Gastroesophageal sphincter (tissue), 4 donors: ENCODE results near the gene RASA4B. TPM values are rescaled to one million over a fixed set of nuclear protein-coding genes. Genes with fewer than 3 reads are reported as not detected.
"Not testable (repeated sequence)": the region's sequence is repeated elsewhere in the genome, so short reads cannot be mapped to it uniquely, and the experiment has no call there.

Source experiments
- ATAC-seq: fragments of 150-250 bp; one replicate; pipeline ENCODE4 v1.9.1; 2016; ENCODE audit warnings: mild to moderate bottlenecking, moderate library complexity
- H3K27ac ChIP-seq, 4 donors: fragments of 200-600 bp; sonication (generic) in 3 of 4; 1 replicate in 3 of 4; 2 replicates in 1 of 4; pipeline ENCODE4 v1.5.1; 2016 to 2019
- H3K27me3 ChIP-seq: fragments of 200-600 bp; sonication (generic); one replicate; pipeline ENCODE4 v1.5.1; 2019
- H3K36me3 ChIP-seq, 2 donors: fragments of 200-600 bp; sonication (generic); one replicate each; pipeline ENCODE4 v1.5.1; 2019; ENCODE audit warnings: control low read depth in 1 of 2
- H3K4me1 ChIP-seq, 3 donors: fragments of 200-600 bp; sonication (generic); 1 replicate in 2 of 3; 2 replicates in 1 of 3; pipeline ENCODE4 v1.5.1; 2016 to 2019; ENCODE audit warnings: control low read depth in 2 of 3
- H3K4me3 ChIP-seq, 2 donors: fragments of 200-600 bp; sonication (generic); one replicate each; pipeline ENCODE4 v1.5.1; 2019; ENCODE audit warnings: mild to moderate bottlenecking in 1 of 2, moderate library complexity in 1 of 2
- H3K9me3 ChIP-seq, 3 donors: fragments of 200-600 bp; sonication (generic); one replicate each; pipeline ENCODE4 v1.5.1; 2017 to 2019; ENCODE audit warnings: control low read depth in 2 of 3
- CTCF ChIP-seq, 4 experiments: fragments of 200-600 bp in 2 of 4; fragments of 450-650 bp in 2 of 4; sonication (generic) in 1 of 4; IDR thresholded peaks; one replicate each; pipeline ENCODE4 v1.5.1; 2017 to 2019; ENCODE audit warnings: antibody characterized with exemption in 4 of 4, mild to moderate bottlenecking in 2 of 4, moderate library complexity in 2 of 4
- EP300 ChIP-seq: sonication (generic); formaldehyde crosslinking; IDR thresholded peaks from one replicate; pipeline ENCODE4 v1.6.1; 2017; ENCODE audit warnings: antibody characterized with exemption, mild to moderate bottlenecking
- POLR2A ChIP-seq, 2 donors: fragments of 450-650 bp; IDR thresholded peaks; one replicate each; pipeline ENCODE4 v1.6.1; 2017; ENCODE audit warnings: antibody characterized with exemption in 2 of 2, mild to moderate bottlenecking in 2 of 2, moderate library complexity in 1 of 2
- POLR2AphosphoS5 ChIP-seq: sonication (generic); formaldehyde crosslinking; IDR thresholded peaks from one replicate; pipeline ENCODE4 v1.6.1; 2017; ENCODE audit warnings: antibody characterized with exemption
- WGBS, 2 donors: methylation state at CpG; one replicate each; pipeline ENCODE4 v1.1.5; 2018; ENCODE audit warnings: low coverage in 1 of 2; 5-methylcytosine and 5-hydroxymethylcytosine counted together
- total RNA-seq, 4 donors: library from RNA; depleted of rRNA; stranded (reverse); fragments of >200 nt; gene quantifications; one replicate each; pipeline ENCODE4 v1.1.0, GENCODE V29; 2016

RASA4B gene
- total RNA-seq, 4 donors from 2014 or later = 6.1 to 34.3 (median 8.8) TPM

GRCh38 chr7:102479982-102480637 lies 37.5 kb downstream of the RASA4B start:
- H3K4me3 ChIP-seq, H3K27ac ChIP-seq, H3K36me3 ChIP-seq, ATAC-seq, H3K9me3 ChIP-seq, H3K4me1 ChIP-seq, H3K27me3 ChIP-seq: not testable (repeated sequence)
- TF ChIP-seq CTCF (IDR thresholded peaks at IDR 0.05) = peak in 3 of 4 experiments; percentile 36 to 56 (median 53)
- WGBS, 2 donors = 13% methylated on average over 3 of the region's 11 CpGs; no CpG with 5 or more reads in 1 of the 2 donors

GRCh38 chr7:102479209-102479584 lies 38.4 kb downstream of the RASA4B start:
- H3K4me3 ChIP-seq, ATAC-seq, H3K27me3 ChIP-seq, H3K4me1 ChIP-seq, H3K9me3 ChIP-seq: not testable (repeated sequence)
- Histone ChIP-seq H3K27ac (peak overlapping the region in 1 of 4 donors; percentile 80), H3K36me3 (peaks cover 0 to 12% of the 10 kb centered on the region in 2 donors)
- WGBS, 2 donors = no CpG with 5 or more reads among the region's 10 CpGs

- not testable (repeated sequence) for H3K4me1 ChIP-seq, H3K27me3 ChIP-seq, H3K9me3 ChIP-seq
- peak within 1 kb of the TSS; percentile 56 for H3K4me3 ChIP-seq
- ATAC-seq = peak; percentile 93
- no CpG with 5 or more reads among the region's 72 CpGs for WGBS, 2 donors
- H3K27ac ChIP-seq = peak within 1 kb of the TSS in 3 of 4 donors; percentile 68 to 80 (median 68)
- peak; percentile 52 for TF ChIP-seq POLR2AphosphoS5
- TF ChIP-seq CTCF (IDR thresholded peaks at IDR 0.05) = peak in 2 of 4 experiments; percentile 50 to 74
- peak in 1 of 2 donors; percentile 46 for TF ChIP-seq POLR2A (IDR thresholded peaks at IDR 0.05)
- H3K36me3 ChIP-seq = peaks cover 0 to 18% of the 10 kb centered on the region in 2 donors
Observed at GRCh38 chr7:102478314-102479208, 39.0 kb downstream of the RASA4B start, which contains the start of gene POLR2J. Gene POLR2J, minus strand, starts transcription at chr7:102478922. Its CDS starts 62 bp downstream, at chr7:102478860.

GRCh38 chr7:102474736-102475435 lies 42.7 kb downstream of the RASA4B start:
- not testable (repeated sequence) for ATAC-seq, H3K9me3 ChIP-seq, H3K4me1 ChIP-seq, H3K27ac ChIP-seq, H3K27me3 ChIP-seq, H3K4me3 ChIP-seq
- WGBS, 2 donors = no CpG with 5 or more reads among the region's 19 CpGs
- peaks cover 0 to 54% of the 10 kb centered on the region in 2 donors for H3K36me3 ChIP-seq

GRCh38 chr7:102474116-102474515 lies 43.5 kb downstream of the RASA4B start:
- H3K27me3 ChIP-seq, H3K27ac ChIP-seq, H3K4me3 ChIP-seq, ATAC-seq, H3K4me1 ChIP-seq, H3K9me3 ChIP-seq: not testable (repeated sequence)
- peaks cover 0 to 61% of the 10 kb centered on the region in 2 donors for H3K36me3 ChIP-seq
- no CpG with 5 or more reads among the region's 14 CpGs for WGBS, 2 donors

GRCh38 chr7:102473271-102473991 lies 44.1 kb downstream of the RASA4B start:
- no peaks in the 10 kb centered on the region for H3K27me3 ChIP-seq
- H3K27ac ChIP-seq = no peak overlapping the region
- H3K36me3 ChIP-seq = peaks cover 0 to 68% of the 10 kb centered on the region in 2 donors
- no peaks in the 10 kb centered on the region for H3K4me1 ChIP-seq
- H3K4me3 ChIP-seq = no peak overlapping the region
- H3K9me3 ChIP-seq = no peaks in the 10 kb centered on the region
- ATAC-seq = peak; percentile 12
- WGBS, 2 donors = 65 to 89% methylated on average over 4 to 8 of the region's 23 CpGs
- TF ChIP-seq POLR2A (IDR thresholded peaks at IDR 0.05) = no peak
- no peak for TF ChIP-seq CTCF (IDR thresholded peaks at IDR 0.05)
- no peak for TF ChIP-seq EP300
- no peak for TF ChIP-seq POLR2AphosphoS5
